Osteocyte (in vitro differentiated cells): Measurements from ENCODE around the gene PLA2G2F. TPM values are rescaled to one million over a fixed set of nuclear protein-coding genes. Genes with fewer than 3 reads are reported as not detected.

ENCODE experiments used
- DNase-seq: peaks from one replicate; pipeline ENCODE4 v3.0.0; 2021; ENCODE audit warnings: mixed read lengths; ENCODE audit not compliant: unreplicated experiment; ENCODE audit errors: extremely low spot score
- H3K27ac Mint-ChIP-seq: one replicate; pipeline ENCODE4 v1.8.0; 2021; ENCODE audit warnings: mild to moderate bottlenecking, mixed read lengths; ENCODE audit not compliant: unreplicated experiment
- H3K27me3 Mint-ChIP-seq: one replicate; pipeline ENCODE4 v1.8.0; 2021; ENCODE audit warnings: mixed read lengths; ENCODE audit not compliant: unreplicated experiment
- H3K36me3 Mint-ChIP-seq: one replicate; pipeline ENCODE4 v1.8.0; 2021; ENCODE audit warnings: mixed read lengths; ENCODE audit not compliant: unreplicated experiment
- H3K4me1 Mint-ChIP-seq: one replicate; pipeline ENCODE4 v1.8.0; 2021; ENCODE audit warnings: mixed read lengths; ENCODE audit not compliant: unreplicated experiment
- H3K4me3 Mint-ChIP-seq: one replicate; pipeline ENCODE4 v1.8.0; 2021; ENCODE audit warnings: mild to moderate bottlenecking, moderate library complexity, mixed read lengths; ENCODE audit not compliant: unreplicated experiment
- H3K9me3 Mint-ChIP-seq: one replicate; pipeline ENCODE4 v1.8.0; 2021; ENCODE audit warnings: mixed read lengths; ENCODE audit not compliant: unreplicated experiment
- CTCF ChIP-seq: fragments of 200-600 bp; sonication (generic); IDR thresholded peaks from 2 replicates; pipeline ENCODE4 v1.5.0; 2021; ENCODE audit warnings: antibody characterized with exemption, mild to moderate bottlenecking, moderate library complexity
- total RNA-seq: library from RNA; stranded (reverse); gene quantifications from 2 replicates; pipeline ENCODE4 v1.2.1, GENCODE V29; 2021

Gene PLA2G2F
- total RNA-seq, 1 donor from 2014 or later = not detected

DNA sequence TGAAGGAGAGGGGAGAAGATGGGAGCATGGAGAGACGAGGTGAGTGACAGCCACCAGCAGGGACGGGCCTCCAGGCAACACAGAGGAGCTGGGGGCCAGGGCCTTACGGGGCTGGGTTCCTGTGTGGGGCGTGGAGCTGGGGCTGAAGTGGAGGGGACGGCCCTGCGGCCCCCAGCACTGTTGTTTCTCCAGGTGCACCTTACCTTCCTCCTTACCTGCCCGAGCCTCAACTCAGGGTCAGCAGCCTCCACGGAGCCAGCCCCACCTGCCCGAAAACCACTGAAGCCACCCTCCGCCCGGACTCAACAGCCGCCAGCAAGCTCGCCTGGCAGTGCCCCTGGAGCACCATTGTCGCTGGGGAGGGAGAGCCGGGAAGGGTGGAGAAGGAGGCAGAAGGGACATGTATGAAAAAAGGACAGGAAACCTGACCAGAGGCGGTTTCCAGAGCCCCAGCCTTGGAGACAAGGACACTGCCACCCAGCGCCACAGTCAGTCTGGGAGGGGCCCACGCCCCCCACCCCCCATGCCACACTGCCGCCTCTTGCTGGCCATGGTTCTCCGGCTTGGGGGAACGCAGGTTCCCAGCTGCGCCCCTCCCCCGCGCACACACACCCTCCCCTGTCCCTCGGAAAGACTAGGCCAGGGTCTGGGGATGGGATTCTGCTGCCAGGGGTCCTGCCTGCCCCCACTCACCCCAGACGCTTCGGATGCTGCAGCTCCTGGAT lies 10.6 kb downstream of the PLA2G2F start:
- Mint-ChIP-seq H3K27ac (no peak overlapping the region), H3K36me3 (no peaks in the 10 kb centered on the region), H3K4me1 (peaks cover 1% of the 10 kb centered on the region), H3K9me3 (no peaks in the 10 kb centered on the region), H3K27me3 (no peaks in the 10 kb centered on the region), H3K4me3 (no peak overlapping the region)
- TF ChIP-seq CTCF = no peak
- no peak for DNase-seq

- DNase-seq = no peak
- no peaks in the 10 kb centered on the region for H3K9me3 Mint-ChIP-seq
- TF ChIP-seq CTCF = no peak
- H3K4me1 Mint-ChIP-seq = peaks cover 1% of the 10 kb centered on the region
- H3K36me3 Mint-ChIP-seq = no peaks in the 10 kb centered on the region
- H3K27ac Mint-ChIP-seq = no peak overlapping the region
- no peak overlapping the region for H3K4me3 Mint-ChIP-seq
- no peaks in the 10 kb centered on the region for H3K27me3 Mint-ChIP-seq
These were observed 11.2 kb downstream of the PLA2G2F start for GRCh38 chr1:20150326-20150705.

- DNase-seq = no peak
- Mint-ChIP-seq H3K27me3 (no peaks in the 10 kb centered on the region), H3K9me3 (no peaks in the 10 kb centered on the region), H3K27ac (no peak overlapping the region), H3K4me1 (peaks cover 1% of the 10 kb centered on the region), H3K36me3 (no peaks in the 10 kb centered on the region), H3K4me3 (no peak overlapping the region)
- TF ChIP-seq CTCF = no peak
These were observed 11.8 kb downstream of the PLA2G2F start for GRCh38 chr1:20150969-20151368.

DNA sequence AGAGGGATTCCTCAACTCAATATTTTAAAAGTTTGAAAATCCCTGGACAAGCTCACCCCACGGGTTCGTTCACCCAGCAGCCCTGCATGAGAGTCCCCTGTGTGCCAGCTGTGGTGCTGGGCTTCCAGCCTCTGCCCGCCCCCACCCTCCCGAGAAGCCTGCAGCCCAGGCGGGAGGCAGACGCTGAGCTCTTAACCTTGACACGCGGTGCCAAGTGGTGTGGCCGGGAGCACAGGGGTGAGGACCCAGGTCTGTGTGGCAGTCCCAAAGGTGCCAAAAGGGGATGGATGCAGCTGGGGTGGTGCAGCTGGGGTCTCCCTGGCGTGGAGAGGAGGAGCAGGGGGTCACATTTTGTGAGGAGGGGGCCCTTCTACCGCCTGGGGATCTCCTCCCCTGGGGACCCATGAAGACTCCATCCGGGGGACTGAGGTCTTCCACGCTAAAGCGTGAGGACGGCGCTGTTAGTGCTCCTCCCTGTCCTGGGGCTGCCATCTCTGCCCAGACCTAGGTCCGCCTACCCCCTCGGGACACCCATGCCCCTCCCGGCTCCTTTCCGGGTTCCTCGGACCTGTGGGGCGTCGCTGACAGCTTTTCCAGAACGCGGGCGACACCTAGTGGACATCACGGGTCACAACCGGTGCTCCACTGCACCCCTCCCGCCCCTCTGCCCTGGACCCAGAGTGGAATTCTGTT lies 12.9 kb downstream of the PLA2G2F start:
- H3K36me3 Mint-ChIP-seq = no peaks in the 10 kb centered on the region
- peak; percentile 91 for DNase-seq
- no peaks in the 10 kb centered on the region for H3K27me3 Mint-ChIP-seq
- TF ChIP-seq CTCF = peak; percentile 96
- H3K9me3 Mint-ChIP-seq = no peaks in the 10 kb centered on the region
- H3K4me1 Mint-ChIP-seq = peaks cover 1% of the 10 kb centered on the region
- H3K4me3 Mint-ChIP-seq = peak overlapping the region; percentile 30
- H3K27ac Mint-ChIP-seq = no peak overlapping the region

DNA sequence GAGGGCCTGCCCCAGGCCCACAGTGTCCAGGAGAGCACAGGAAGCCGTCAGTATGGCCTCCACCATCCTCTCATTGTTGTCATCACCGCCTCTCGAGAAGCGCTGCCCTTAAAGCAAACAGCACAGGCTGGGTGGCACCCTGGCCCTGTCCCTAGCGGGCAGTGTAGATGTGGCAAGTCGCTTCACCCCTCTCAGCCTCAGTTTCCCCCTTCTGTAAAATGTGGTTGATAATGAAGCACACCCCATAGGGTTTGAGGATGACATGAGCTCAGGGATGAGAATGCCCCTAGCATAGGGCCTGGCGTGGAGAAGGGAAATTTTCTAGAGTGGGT lies 13.4 kb downstream of the PLA2G2F start:
- no peak overlapping the region for H3K4me3 Mint-ChIP-seq
- no peaks in the 10 kb centered on the region for H3K27me3 Mint-ChIP-seq
- H3K9me3 Mint-ChIP-seq = no peaks in the 10 kb centered on the region
- no peaks in the 10 kb centered on the region for H3K36me3 Mint-ChIP-seq
- TF ChIP-seq CTCF = peak; percentile 35
- DNase-seq = no peak
- peaks cover 1% of the 10 kb centered on the region for H3K4me1 Mint-ChIP-seq
- no peak overlapping the region for H3K27ac Mint-ChIP-seq
